ENCODE data around the gene PTCRA.

DNA sequence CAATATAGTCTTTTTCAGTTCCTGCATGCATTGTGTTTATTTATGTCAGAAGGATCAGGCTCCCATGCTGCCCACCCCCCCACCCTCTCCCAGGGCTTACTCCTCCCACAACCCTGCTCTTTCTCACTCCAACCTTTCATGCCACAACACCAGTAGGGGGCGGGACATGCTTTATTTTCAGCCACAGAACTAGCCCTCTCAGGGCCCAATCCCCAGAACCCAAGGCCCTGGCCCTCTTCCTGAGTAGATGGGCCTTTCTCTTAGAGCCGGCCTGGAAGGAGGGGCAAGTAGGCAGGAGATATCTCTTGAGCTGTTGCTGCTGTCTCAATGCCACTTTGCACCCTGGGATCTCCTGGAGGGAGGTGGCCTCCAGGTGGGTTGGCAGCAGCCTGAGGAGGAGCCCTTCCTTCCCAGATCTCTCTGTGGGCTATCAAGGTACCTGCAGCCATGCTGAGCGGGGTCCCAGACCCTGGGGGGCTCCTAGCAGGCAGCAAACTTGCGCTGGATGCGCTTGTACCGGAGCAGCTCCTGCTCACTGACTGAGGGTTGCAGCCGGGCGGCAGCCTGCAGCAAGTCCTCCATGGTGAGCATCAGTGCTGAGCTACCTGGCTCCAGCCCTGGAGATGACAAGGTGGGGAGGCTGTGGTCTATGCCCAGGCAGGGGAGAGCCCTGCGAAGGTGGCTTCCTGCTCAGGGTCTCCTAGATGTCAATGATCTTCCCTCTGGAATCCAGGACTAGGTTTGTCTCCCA, 48.2 kb downstream of the PTCRA start:
- no peak for TF ChIP-seq TAF1 (IDR thresholded peaks at IDR 0.05; ENCODE audit: borderline replicate concordance, low read depth, low read length)
- TF ChIP-seq POLR2A (IDR thresholded peaks at IDR 0.05; ENCODE audit: low read depth, low read length) = no peak
- no peak for TF ChIP-seq POLR2AphosphoS5 (IDR thresholded peaks at IDR 0.05; ENCODE audit: low read depth, low read length)
